ENCODE measurements around the gene DEF6.

DNA sequence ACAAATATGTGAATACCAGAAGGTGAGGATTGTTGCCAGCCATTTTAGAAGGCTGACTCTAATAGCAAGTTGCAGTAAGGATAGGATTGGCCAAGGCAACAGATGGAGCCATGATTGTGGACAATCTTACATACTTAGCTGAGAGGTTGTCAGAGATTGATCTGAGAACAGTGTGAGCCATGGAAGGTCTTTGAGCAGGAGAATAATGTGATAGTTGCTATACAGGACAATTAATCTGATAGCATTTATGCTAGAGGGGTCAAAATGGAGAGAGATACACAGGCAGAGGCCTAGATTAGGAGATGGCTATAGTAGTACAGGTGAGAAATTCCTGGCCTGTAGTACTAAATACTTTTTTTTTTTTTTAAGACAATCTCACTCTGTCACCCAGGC is 68.6 kb downstream of the DEF6 start:
- no peak for TF ChIP-seq TCF12 (IDR thresholded peaks at IDR 0.05)
- TF ChIP-seq TCF12 (CRISPR knock-in tag; IDR thresholded peaks at IDR 0.05) = no peak
- TF ChIP-seq POLR2AphosphoS5 (IDR thresholded peaks at IDR 0.05; ENCODE audit: low read depth, low read length) = no peak
- no peak for TF ChIP-seq GTF3A (CRISPR knock-in tag; conservative IDR thresholded peaks at IDR 0.05)

All from HepG2 (cell line).